Measurements from ENCODE around the gene SLC46A2.

DNA sequence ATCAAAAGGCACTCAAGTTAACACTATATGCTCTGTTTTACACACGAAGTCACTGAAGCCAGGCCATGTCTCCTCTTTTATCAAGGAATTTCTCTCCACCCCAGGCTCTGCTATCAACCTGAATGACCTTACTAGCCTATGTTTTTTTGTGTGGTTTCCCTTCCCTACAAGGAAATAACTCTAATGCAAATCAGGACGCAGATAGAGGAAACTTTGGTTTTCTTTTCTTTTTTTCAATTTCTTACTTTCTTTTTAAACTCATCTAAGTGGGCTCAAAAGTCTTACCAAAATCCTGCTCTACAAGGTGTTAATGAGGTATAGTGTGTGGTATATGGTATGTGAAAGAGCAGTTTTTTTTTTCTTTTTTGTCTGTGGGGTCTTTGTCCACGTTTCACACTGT lies 5.5 kb upstream of the SLC46A2 start:
- TF ChIP-seq, protein P1, sequence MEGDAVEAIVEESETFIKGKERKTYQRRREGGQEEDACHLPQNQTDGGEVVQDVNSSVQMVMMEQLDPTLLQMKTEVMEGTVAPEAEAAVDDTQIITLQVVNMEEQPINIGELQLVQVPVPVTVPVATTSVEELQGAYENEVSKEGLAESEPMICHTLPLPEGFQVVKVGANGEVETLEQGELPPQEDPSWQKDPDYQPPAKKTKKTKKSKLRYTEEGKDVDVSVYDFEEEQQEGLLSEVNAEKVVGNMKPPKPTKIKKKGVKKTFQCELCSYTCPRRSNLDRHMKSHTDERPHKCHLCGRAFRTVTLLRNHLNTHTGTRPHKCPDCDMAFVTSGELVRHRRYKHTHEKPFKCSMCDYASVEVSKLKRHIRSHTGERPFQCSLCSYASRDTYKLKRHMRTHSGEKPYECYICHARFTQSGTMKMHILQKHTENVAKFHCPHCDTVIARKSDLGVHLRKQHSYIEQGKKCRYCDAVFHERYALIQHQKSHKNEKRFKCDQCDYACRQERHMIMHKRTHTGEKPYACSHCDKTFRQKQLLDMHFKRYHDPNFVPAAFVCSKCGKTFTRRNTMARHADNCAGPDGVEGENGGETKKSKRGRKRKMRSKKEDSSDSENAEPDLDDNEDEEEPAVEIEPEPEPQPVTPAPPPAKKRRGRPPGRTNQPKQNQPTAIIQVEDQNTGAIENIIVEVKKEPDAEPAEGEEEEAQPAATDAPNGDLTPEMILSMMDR (IDR thresholded peaks at IDR 0.05; ENCODE audit: insufficient read depth, low read depth, low read length): no peak
- no peak for TF ChIP-seq EZH2 (IDR thresholded peaks at IDR 0.05; ENCODE audit: insufficient read depth, low read length)
